Tibial nerve (tissue), 3 donors: Measurements from ENCODE around the gene MTA3.

ENCODE experiments used
- POLR2A ChIP-seq, 2 donors: fragments of 450-650 bp; IDR thresholded peaks; one replicate each; pipeline ENCODE4 v1.6.1; 2017; ENCODE audit warnings: antibody characterized with exemption in 2 of 2, mild to moderate bottlenecking in 2 of 2, moderate library complexity in 2 of 2
- TF ChIP-seq, protein P1 (sequence below), 5 experiments: fragments of 200-600 bp in 3 of 5; fragments of 450-650 bp in 2 of 5; sonication (generic) in 3 of 5; IDR thresholded peaks; one replicate each; pipeline ENCODE4 v1.5.1; 2016 to 2019; ENCODE audit warnings: antibody characterized with exemption in 5 of 5, mild to moderate bottlenecking in 3 of 5, moderate library complexity in 2 of 5

DNA sequence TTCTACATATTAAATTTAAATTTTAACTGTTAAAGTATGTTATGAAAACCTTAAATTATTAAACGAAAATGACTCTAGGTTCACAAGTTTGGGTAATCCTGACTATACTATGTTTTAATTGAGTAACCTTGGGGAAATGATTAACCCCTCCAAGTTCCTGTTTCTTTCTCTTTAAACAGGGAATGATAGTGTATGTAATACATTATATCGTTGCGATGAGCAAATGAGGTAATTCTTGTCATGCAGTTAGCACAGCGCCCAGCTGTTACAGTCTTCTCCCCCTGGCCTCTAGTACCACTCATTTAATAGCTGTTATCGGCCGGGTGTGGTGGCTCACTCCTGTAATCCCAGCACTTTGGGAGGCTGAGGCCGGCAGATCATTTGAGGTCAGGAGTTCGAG, 80.4 kb downstream of the MTA3 start:
- TF ChIP-seq, protein P1, sequence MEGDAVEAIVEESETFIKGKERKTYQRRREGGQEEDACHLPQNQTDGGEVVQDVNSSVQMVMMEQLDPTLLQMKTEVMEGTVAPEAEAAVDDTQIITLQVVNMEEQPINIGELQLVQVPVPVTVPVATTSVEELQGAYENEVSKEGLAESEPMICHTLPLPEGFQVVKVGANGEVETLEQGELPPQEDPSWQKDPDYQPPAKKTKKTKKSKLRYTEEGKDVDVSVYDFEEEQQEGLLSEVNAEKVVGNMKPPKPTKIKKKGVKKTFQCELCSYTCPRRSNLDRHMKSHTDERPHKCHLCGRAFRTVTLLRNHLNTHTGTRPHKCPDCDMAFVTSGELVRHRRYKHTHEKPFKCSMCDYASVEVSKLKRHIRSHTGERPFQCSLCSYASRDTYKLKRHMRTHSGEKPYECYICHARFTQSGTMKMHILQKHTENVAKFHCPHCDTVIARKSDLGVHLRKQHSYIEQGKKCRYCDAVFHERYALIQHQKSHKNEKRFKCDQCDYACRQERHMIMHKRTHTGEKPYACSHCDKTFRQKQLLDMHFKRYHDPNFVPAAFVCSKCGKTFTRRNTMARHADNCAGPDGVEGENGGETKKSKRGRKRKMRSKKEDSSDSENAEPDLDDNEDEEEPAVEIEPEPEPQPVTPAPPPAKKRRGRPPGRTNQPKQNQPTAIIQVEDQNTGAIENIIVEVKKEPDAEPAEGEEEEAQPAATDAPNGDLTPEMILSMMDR (IDR thresholded peaks at IDR 0.05): no peak
- TF ChIP-seq POLR2A (IDR thresholded peaks at IDR 0.05): no peak
